Prostate gland (tissue), 2 donors: ENCODE measurements around the gene BAZ1B.

Experiments used
- POLR2AphosphoS5 ChIP-seq: sonication (generic); formaldehyde crosslinking; IDR thresholded peaks from one replicate; pipeline ENCODE4 v1.6.1; 2017; ENCODE audit warnings: antibody characterized with exemption
- TF ChIP-seq, protein P1 (sequence below), 4 experiments: fragments of 200-600 bp in 2 of 4; fragments of 450-650 bp in 2 of 4; sonication (generic) in 2 of 4; IDR thresholded peaks; 1 replicate in 3 of 4; 2 replicates in 1 of 4; pipeline ENCODE4 v1.5.1; 2016 to 2019; ENCODE audit warnings: antibody characterized with exemption in 4 of 4, mild to moderate bottlenecking in 2 of 4, moderate library complexity in 2 of 4

DNA sequence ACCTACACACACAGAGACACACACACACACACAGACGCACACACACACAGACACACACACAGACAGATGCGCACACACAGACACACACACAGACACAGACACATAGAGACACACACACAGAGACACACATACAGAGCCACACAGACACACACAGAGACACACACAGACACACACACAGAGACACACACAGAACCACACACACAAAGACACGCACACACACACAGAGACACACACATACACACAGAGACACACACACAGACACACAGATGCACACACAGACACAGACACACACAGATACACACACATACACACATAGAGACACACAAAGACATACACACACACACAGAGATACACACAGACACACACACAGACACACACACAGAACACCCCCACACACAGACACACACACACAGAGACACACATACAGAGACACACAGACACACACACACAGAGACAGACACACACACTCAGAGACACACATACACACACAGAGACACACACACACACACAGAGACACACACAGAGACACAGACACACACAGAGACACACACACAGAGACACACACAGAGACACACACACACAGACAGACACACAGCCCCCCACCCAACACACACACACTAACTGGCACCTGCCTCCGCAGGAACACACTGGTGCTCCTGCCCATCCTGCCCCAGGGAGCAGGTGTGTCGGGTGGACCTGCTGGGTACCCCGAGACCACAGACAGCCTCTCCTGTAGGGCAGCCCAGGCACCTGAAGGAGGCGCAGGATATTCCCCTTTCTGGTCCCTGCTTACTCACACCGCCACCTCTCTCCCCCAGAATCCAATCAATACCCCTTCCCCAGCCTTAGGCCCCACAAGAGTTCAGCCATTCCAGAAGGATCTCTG, 93.9 kb downstream of the BAZ1B start:
- TF ChIP-seq, protein P1, sequence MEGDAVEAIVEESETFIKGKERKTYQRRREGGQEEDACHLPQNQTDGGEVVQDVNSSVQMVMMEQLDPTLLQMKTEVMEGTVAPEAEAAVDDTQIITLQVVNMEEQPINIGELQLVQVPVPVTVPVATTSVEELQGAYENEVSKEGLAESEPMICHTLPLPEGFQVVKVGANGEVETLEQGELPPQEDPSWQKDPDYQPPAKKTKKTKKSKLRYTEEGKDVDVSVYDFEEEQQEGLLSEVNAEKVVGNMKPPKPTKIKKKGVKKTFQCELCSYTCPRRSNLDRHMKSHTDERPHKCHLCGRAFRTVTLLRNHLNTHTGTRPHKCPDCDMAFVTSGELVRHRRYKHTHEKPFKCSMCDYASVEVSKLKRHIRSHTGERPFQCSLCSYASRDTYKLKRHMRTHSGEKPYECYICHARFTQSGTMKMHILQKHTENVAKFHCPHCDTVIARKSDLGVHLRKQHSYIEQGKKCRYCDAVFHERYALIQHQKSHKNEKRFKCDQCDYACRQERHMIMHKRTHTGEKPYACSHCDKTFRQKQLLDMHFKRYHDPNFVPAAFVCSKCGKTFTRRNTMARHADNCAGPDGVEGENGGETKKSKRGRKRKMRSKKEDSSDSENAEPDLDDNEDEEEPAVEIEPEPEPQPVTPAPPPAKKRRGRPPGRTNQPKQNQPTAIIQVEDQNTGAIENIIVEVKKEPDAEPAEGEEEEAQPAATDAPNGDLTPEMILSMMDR (IDR thresholded peaks at IDR 0.05): no peak
- TF ChIP-seq POLR2AphosphoS5: no peak
